A549 (cell line): ENCODE data around the gene MEAK7. TPM values are rescaled to one million over a fixed set of nuclear protein-coding genes. Genes with fewer than 3 reads are reported as not detected.

Experiments used
- ATAC-seq, 2 experiments: fragments of 200-7000 bp in 1 of 2; fragments of >200 bp in 1 of 2; cut with Nextera tagmentation in 1 of 2; cut with Tn5 transposase in 1 of 2; 3 replicates each; pipeline versions ENCODE4 v1.8.0 to v1.9.1; 2018 to 2020; ENCODE audit warnings: mild to moderate bottlenecking in 1 of 2, moderate library complexity in 1 of 2
- CTCF ChIA-PET: fragments of 300-600 bp; sonication (Branson Sonifier 250); formaldehyde crosslinking; extraction: SDS; loops from one replicate; lab custom pipeline; 2021; ENCODE audit warnings: antibody characterized with exemption, inconsistent platforms; lab: Yijun Ruan, JAX
- POLR2A ChIA-PET: fragments of 350-600 bp; formaldehyde crosslinking; extraction: SDS; loops from one replicate; lab custom pipeline; 2021; ENCODE audit warnings: antibody characterized with exemption, inconsistent platforms; lab: Yijun Ruan, JAX
- DNase-seq, 2 experiments: peaks; one replicate each; pipeline versions ENCODE4 v3.0.0 to v3.0.0-alpha.2; 2011 to 2016; ENCODE audit warnings: low read depth in 1 of 2, low spot score in 1 of 2
- FAIRE-seq: peaks from 2 replicates; lab custom pipeline; 2011; peaks lifted over from hg19 to GRCh38; lab: Jason Lieb, UNC
- H3K27ac ChIP-seq, 2 experiments: fragments of >200 bp; sonication (Bioruptor Twin); formaldehyde crosslinking; 3 replicates each; pipeline ENCODE4 v1.5.1; 2016 to 2017
- H3K4me1 ChIP-seq: fragments of >200 bp; sonication (Bioruptor Twin); formaldehyde crosslinking; 3 replicates; pipeline ENCODE4 v1.6.1; 2016
- H3K4me2 ChIP-seq: fragments of >200 bp; sonication (Bioruptor Twin); formaldehyde crosslinking; 3 replicates; pipeline ENCODE4 v1.6.1; 2016
- H3K4me3 ChIP-seq: fragments of >200 bp; sonication (Bioruptor Twin); formaldehyde crosslinking; 3 replicates; pipeline ENCODE4 v1.5.1; 2016
- H3K9me3 ChIP-seq: fragments of >200 bp; sonication (Bioruptor Twin); formaldehyde crosslinking; 3 replicates; pipeline ENCODE4 v1.6.1; 2016
- CBX8 ChIP-seq: fragments of 200-600 bp; sonication (generic); IDR thresholded peaks from 2 replicates; pipeline ENCODE4 v1.6.1; 2016
- CHD2 ChIP-seq: fragments of 150-350 bp; IDR thresholded peaks from 2 replicates; pipeline ENCODE4 v1.6.1; 2014; ENCODE audit warnings: low read length; ENCODE audit not compliant: partially characterized antibody
- CTCF ChIP-seq: fragments of >200 bp; sonication (Bioruptor Twin); formaldehyde crosslinking; IDR thresholded peaks from 3 replicates; pipeline ENCODE4 v1.5.1; 2016
- E2F6 ChIP-seq: IDR thresholded peaks from 2 replicates; pipeline ENCODE4 v1.6.1; 2012; ENCODE audit warnings: low read depth, borderline replicate concordance
- ELK1 ChIP-seq: fragments of 150-350 bp; IDR thresholded peaks from 2 replicates; pipeline ENCODE4 v1.6.1; 2014; ENCODE audit warnings: low read depth, mild to moderate bottlenecking, low read length
- FOSL2 ChIP-seq, 2 experiments: fragments of 450-650 bp in 1 of 2; fragments of >200 bp in 1 of 2; sonication (Bioruptor Twin) in 1 of 2; formaldehyde crosslinking; IDR thresholded peaks; 2 replicates each; pipeline versions ENCODE4 v1.5.0 to v1.6.1; 2016 to 2020; ENCODE audit warnings: mild to moderate bottlenecking in 1 of 2, moderate library complexity in 1 of 2
- FOXS1 ChIP-seq: fragments of 250-450 bp; sonication (Bioruptor Pico); IDR thresholded peaks from 2 replicates; pipeline ENCODE4 v1.5.0; 2020; ENCODE audit warnings: mild to moderate bottlenecking, moderate library complexity
- HEYL ChIP-seq: fragments of 250-450 bp; sonication (Bioruptor Pico); IDR thresholded peaks from 2 replicates; pipeline ENCODE4 v1.8.0; 2021; ENCODE audit warnings: mild to moderate bottlenecking, moderate library complexity
- HMGXB4 ChIP-seq: fragments of 250-450 bp; sonication (Bioruptor Pico); IDR thresholded peaks from 2 replicates; pipeline ENCODE4 v1.5.0; 2021; ENCODE audit warnings: mild to moderate bottlenecking, moderate library complexity, borderline replicate concordance
- HOXA7 ChIP-seq: fragments of 250-450 bp; sonication (Bioruptor Pico); IDR thresholded peaks from 2 replicates; pipeline ENCODE4 v1.5.0; 2020; ENCODE audit warnings: mild to moderate bottlenecking, moderate library complexity
- HOXB13 ChIP-seq: fragments of 250-450 bp; sonication (Bioruptor Pico); IDR thresholded peaks from 2 replicates; pipeline ENCODE4 v1.5.0; 2020; ENCODE audit warnings: low read depth, mild to moderate bottlenecking, moderate library complexity
- HOXB5 ChIP-seq: fragments of 250-450 bp; sonication (Bioruptor Pico); IDR thresholded peaks from 2 replicates; pipeline ENCODE4 v1.5.0; 2020; ENCODE audit warnings: mild to moderate bottlenecking, moderate library complexity
- JUN ChIP-seq, 2 experiments: fragments of >200 bp; sonication (Bioruptor Twin); formaldehyde crosslinking; IDR thresholded peaks; 2 replicates in 1 of 2; 3 replicates in 1 of 2; pipeline ENCODE4 v1.6.1; 2016 to 2017
- MAFK ChIP-seq: fragments of 450-650 bp; IDR thresholded peaks from 2 replicates; pipeline ENCODE4 v1.6.1; 2014; ENCODE audit not compliant: partially characterized antibody
- MAZ ChIP-seq: fragments of 150-350 bp; IDR thresholded peaks from 2 replicates; pipeline ENCODE4 v1.6.1; 2014; ENCODE audit warnings: antibody characterized with exemption, low read depth, low read length, borderline replicate concordance
- NPAS2 ChIP-seq: fragments of 250-450 bp; sonication (Bioruptor Pico); IDR thresholded peaks from 2 replicates; pipeline ENCODE4 v1.8.0; 2022; ENCODE audit warnings: mild to moderate bottlenecking, moderate library complexity, borderline replicate concordance
- NR3C1 ChIP-seq: fragments of >200 bp; sonication (Bioruptor Twin); formaldehyde crosslinking; IDR thresholded peaks from 3 replicates; pipeline ENCODE4 v1.6.1; 2017
- PHF8 ChIP-seq: fragments of 200-600 bp; sonication (generic); IDR thresholded peaks from 2 replicates; pipeline ENCODE4 v1.6.1; 2016; ENCODE audit warnings: low read depth, mild to moderate bottlenecking, antibody characterized with exemption, moderate library complexity, borderline replicate concordance
- POLR2A ChIP-seq: IDR thresholded peaks from 2 replicates; pipeline ENCODE4 v1.6.1; 2012; ENCODE audit warnings: mild to moderate bottlenecking, low read length
- RAD21 ChIP-seq, 2 experiments: fragments of >200 bp in 1 of 2; sonication (Bioruptor Twin) in 1 of 2; formaldehyde crosslinking in 1 of 2; IDR thresholded peaks in 1 of 2; conservative IDR thresholded peaks in 1 of 2; 2 replicates in 1 of 2; 3 replicates in 1 of 2; pipeline ENCODE4 v1.6.1; 2012 to 2018; ENCODE audit warnings: inconsistent platforms in 1 of 2
- REST ChIP-seq: fragments of 200-600 bp; sonication (generic); IDR thresholded peaks from 2 replicates; pipeline ENCODE4 v1.6.1; 2016; ENCODE audit warnings: antibody characterized with exemption, mild to moderate bottlenecking, moderate library complexity
- RNF2 ChIP-seq: fragments of 200-600 bp; sonication (generic); IDR thresholded peaks from 2 replicates; pipeline ENCODE4 v1.6.1; 2016; ENCODE audit warnings: low read depth, mild to moderate bottlenecking, antibody characterized with exemption, moderate library complexity, borderline replicate concordance
- SMC3 ChIP-seq: fragments of >200 bp; sonication (Bioruptor Twin); formaldehyde crosslinking; IDR thresholded peaks from 3 replicates; pipeline ENCODE4 v1.6.1; 2018; ENCODE audit warnings: inconsistent platforms
- TFCP2L1 ChIP-seq: fragments of 250-450 bp; sonication (Bioruptor Pico); IDR thresholded peaks from 2 replicates; pipeline ENCODE4 v1.5.0; 2021; ENCODE audit warnings: mild to moderate bottlenecking
- ZC3H11A ChIP-seq: fragments of 450-650 bp; IDR thresholded peaks from 2 replicates; pipeline ENCODE4 v1.6.1; 2014; ENCODE audit warnings: antibody characterized with exemption, mild to moderate bottlenecking
- ZFP36 ChIP-seq: fragments of 450-650 bp; IDR thresholded peaks from 2 replicates; pipeline ENCODE4 v1.6.1; 2014; ENCODE audit warnings: borderline replicate concordance; ENCODE audit not compliant: partially characterized antibody
- ZNF302 ChIP-seq: fragments of 250-450 bp; sonication (Bioruptor Pico); IDR thresholded peaks from 2 replicates; pipeline ENCODE4 v1.9.0; 2021; ENCODE audit warnings: inconsistent platforms, mild to moderate bottlenecking, moderate library complexity
- ZSCAN20 ChIP-seq: fragments of 250-450 bp; sonication (Bioruptor Pico); IDR thresholded peaks from 2 replicates; pipeline ENCODE4 v1.8.0; 2022; ENCODE audit warnings: mild to moderate bottlenecking, moderate library complexity
- WGBS: methylation state at CpG from one replicate; pipeline ENCODE4 v1.1.6; 2017; ENCODE audit errors: missing lambda C conversion rate; 5-methylcytosine and 5-hydroxymethylcytosine counted together
- polyA plus RNA-seq, 4 experiments: library from polyadenylated mRNA; depleted of rRNA in 3 of 4; stranded (reverse); fragments of >200 nt; fragmentation: RNase III in 1 of 4; extraction: RNeasy Plus Mini Kit Qiagen cat#74134 plus additional on column Dnase treatment in 1 of 4; gene quantifications; 2 replicates in 3 of 4; 3 replicates in 1 of 4; pipeline ENCODE4 v1.2.3, GENCODE V29; 2011 to 2017

Gene MEAK7
- polyA plus RNA-seq, 2 of the 4 experiments (the other 2 are of a cell fraction), result 26.2 to 30.5 TPM

GRCh38 chr16:84513666-84514065, 9.2 kb upstream of the MEAK7 start:
- Histone ChIP-seq H3K4me3 (no peak overlapping the region), H3K27ac (no peak overlapping the region; a peak in 1 of 6 replicates), H3K4me2 (no peak overlapping the region)
- FAIRE-seq, result no peak
- WGBS, result 69% methylated on average over 10 of the region's 11 CpGs
- CTCF ChIA-PET, result interaction anchor here (0.9 to 20.3 kb wide), 11 partner anchors 8 to 226 kb away, joined by 3 to 284 read pairs (median 8); partner anchors contain the start of gene COTL1
- no peak for DNase-seq
- TF ChIP-seq HOXB5 (CRISPR knock-in tag) (no peak), FOSL2 (IDR thresholded peaks at IDR 0.05) (no peak), FOSL2 (CRISPR knock-in tag; IDR thresholded peaks at IDR 0.05) (no peak), HEYL (CRISPR knock-in tag) (no peak), SMC3 (no peak), RAD21 (conservative IDR thresholded peaks at IDR 0.05 in 1 of 2, IDR thresholded peaks at IDR 0.05 in 1 of 2) (no peak), JUN (IDR thresholded peaks at IDR 0.05) (no peak), HOXB13 (CRISPR knock-in tag) (no peak), MAZ (no peak), MAFK (no peak), POLR2A (no peak), FOXS1 (CRISPR knock-in tag) (no peak), E2F6 (no peak), RNF2 (no peak), ZFP36 (no peak), NPAS2 (CRISPR knock-in tag) (no peak), ZSCAN20 (CRISPR knock-in tag) (no peak), NR3C1 (no peak), TFCP2L1 (CRISPR knock-in tag) (no peak), ZC3H11A (no peak), ZNF302 (no peak)
- TF ChIP-seq, all 56 proteins: peak for 0
- POLR2A ChIA-PET, result no interaction called here
- Histone ChIP-seq H3K9me3 (no peaks in the 10 kb centered on the region), H3K4me1 (peaks cover 4% of the 10 kb centered on the region; the same call in 2 of the 3 replicates)
- no peak for ATAC-seq

- Histone ChIP-seq H3K27ac (no peak overlapping the region), H3K4me2 (no peak overlapping the region), H3K4me3 (no peak overlapping the region), H3K9me3 (no peaks in the 10 kb centered on the region), H3K4me1 (peaks cover 4% of the 10 kb centered on the region; the same call in 2 of the 3 replicates)
- ChIA-PET POLR2A (no interaction called here), CTCF (interaction anchor here (0.9 to 20.3 kb wide), 12 partner anchors 8 to 227 kb away, joined by 3 to 284 read pairs (median 17); partner anchors contain the start of gene COTL1)
- DNase-seq (no peak), FAIRE-seq (no peak), ATAC-seq (no peak)
- WGBS, result 84% methylated on average over 10 of the region's 10 CpGs
- TF ChIP-seq CBX8 (no peak), HMGXB4 (CRISPR knock-in tag) (no peak), ZSCAN20 (CRISPR knock-in tag) (no peak), NR3C1 (no peak), ELK1 (no peak), REST (no peak), SMC3 (no peak), MAFK (no peak), ZC3H11A (no peak), JUN (IDR thresholded peaks at IDR 0.05) (no peak), CTCF (no peak), CHD2 (no peak), PHF8 (no peak), HOXA7 (no peak)
Observed at GRCh38 chr16:84513123-84513522, 8.7 kb upstream of the MEAK7 start.
